Measurements from ENCODE around the gene EHMT2. TPM values are rescaled to one million over a fixed set of nuclear protein-coding genes. Genes with fewer than 3 reads are reported as not detected.
"Not testable (repeated sequence)": the region's sequence is repeated elsewhere in the genome, so short reads cannot be mapped to it uniquely, and the experiment has no call there.

Gene EHMT2
- total RNA-seq, 1 donor, result 62.0 TPM

DNA sequence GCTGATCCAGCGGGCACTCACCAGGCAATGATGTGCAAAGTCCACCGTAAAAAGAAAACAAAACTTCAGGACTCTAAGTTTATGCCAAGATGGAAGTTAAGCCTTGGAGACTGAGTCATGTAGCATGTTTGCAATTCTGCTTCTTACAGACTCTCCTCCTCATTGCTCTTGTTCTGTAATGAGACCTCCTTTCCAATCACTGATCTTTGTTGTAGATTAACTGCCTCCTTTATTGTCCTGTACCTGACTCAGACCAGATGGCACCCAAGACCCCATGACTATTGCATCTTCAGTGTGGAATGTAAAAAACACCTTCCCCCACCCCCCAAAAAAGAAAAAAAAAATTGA lies 46.0 kb downstream of the EHMT2 start:
- DNase-seq (ENCODE audit: low read depth), result peak; percentile 36

DNA sequence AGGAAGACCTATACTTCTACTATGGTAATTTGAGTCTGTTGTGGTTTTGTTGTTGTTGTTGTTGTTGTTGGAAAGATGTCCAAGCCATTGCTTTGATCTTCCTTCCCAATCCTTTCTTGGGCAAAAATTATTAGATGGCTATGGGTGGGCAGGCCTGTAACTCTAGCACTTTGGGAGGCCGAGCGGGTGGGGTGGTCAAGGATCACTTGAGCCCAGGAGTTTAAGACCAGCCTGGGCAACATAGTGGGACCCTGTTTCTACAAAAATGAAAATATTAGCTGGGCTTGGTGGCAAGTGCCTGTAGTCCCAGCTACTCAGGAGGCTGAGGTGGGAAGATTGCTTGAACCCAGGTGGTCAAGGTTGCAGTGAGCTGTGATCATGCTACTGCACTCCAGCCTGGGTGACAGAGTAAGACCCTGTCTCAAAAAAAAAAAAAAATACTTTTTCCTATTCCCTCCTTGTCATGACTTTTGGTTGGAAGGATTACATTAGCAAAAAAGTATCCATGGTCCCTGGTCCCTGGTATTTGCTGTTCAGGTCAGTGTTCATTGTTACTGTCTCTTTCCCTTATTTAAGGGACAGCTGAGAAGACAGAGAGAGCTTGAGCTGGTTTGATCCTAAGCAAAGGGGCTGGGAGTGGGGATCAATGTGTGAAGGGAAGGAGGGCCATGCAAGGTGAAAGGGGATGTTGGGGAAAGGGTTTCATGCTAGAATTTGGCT lies 46.6 kb downstream of the EHMT2 start:
- TF ChIP-seq, protein P1, sequence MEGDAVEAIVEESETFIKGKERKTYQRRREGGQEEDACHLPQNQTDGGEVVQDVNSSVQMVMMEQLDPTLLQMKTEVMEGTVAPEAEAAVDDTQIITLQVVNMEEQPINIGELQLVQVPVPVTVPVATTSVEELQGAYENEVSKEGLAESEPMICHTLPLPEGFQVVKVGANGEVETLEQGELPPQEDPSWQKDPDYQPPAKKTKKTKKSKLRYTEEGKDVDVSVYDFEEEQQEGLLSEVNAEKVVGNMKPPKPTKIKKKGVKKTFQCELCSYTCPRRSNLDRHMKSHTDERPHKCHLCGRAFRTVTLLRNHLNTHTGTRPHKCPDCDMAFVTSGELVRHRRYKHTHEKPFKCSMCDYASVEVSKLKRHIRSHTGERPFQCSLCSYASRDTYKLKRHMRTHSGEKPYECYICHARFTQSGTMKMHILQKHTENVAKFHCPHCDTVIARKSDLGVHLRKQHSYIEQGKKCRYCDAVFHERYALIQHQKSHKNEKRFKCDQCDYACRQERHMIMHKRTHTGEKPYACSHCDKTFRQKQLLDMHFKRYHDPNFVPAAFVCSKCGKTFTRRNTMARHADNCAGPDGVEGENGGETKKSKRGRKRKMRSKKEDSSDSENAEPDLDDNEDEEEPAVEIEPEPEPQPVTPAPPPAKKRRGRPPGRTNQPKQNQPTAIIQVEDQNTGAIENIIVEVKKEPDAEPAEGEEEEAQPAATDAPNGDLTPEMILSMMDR (IDR thresholded peaks at IDR 0.05; ENCODE audit: insufficient read depth, low read length), result no peak
- no peak overlapping the region for H3K4me3 ChIP-seq (ENCODE audit: low read depth, low read length)
- no peak for DNase-seq (ENCODE audit: low read depth)

More for the DNA sequence above, 46.0 kb downstream of the EHMT2 start:
- TF ChIP-seq, protein P1 (IDR thresholded peaks at IDR 0.05; ENCODE audit: insufficient read depth, low read length), result no peak
- H3K4me3 ChIP-seq (ENCODE audit: low read depth, low read length), result no peak overlapping the region

DNA sequence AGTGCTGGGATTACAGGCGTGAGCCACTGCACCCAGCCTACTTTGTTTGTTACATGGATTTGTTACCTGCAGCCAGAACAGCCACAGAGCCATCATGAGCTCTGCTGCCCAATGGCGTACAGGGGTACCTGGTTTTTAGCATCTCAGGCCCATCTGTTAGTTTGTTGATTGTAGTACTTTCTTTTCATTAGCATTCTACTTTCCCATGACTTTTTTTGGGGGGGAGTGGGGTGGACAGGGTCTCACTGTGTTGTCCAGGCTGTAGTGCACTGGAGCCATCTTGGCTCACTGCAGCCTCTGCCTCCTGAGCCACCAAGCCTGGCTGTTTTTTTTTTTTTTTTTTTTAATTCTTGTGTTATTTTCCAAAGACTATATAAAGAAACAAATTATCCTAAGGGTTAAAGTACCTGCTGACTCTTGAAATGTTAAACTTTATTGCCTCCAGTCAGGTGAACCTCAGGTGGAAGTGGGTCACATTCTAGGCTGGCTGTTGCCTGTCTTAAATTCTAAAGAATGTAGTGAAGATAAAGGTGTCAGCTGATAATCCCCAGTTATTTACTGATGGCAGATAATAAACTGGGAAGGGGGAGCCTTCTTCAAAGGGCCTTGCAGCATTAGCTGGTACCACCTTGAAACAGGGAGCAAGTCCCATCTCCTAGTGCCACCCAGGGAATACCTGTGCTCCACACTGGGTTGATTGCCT lies 50.1 kb downstream of the EHMT2 start:
- TF ChIP-seq, protein P1 (IDR thresholded peaks at IDR 0.05; ENCODE audit: insufficient read depth, low read length), result no peak
- DNase-seq (ENCODE audit: low read depth), result no peak

DNA sequence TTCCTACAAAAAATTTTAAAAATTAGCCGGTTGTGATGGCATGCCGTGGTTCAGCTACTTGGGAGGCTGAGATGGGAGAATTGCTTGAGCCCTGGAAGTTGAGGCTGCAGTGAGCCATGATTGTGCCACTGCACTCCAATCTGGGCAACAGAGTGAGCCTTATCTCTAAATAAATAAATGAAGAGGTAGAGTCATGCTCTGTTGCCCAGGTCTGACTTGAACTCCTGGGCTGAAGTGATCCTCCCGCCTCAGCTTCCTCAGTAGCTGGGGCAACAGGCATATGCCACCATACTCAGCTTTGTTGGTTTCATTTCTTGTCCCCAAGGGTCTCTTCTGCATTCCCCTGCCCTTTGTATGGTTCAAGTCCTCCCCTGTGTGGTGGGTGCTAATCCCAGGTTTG lies 53.0 kb downstream of the EHMT2 start:
- DNase-seq (ENCODE audit: low read depth), result no peak
- no peak overlapping the region for H3K4me3 ChIP-seq (ENCODE audit: low read depth, low read length)

More for the DNA sequence above, 50.1 kb downstream of the EHMT2 start:
- H3K4me3 ChIP-seq (ENCODE audit: low read depth, low read length), result no peak overlapping the region

DNA sequence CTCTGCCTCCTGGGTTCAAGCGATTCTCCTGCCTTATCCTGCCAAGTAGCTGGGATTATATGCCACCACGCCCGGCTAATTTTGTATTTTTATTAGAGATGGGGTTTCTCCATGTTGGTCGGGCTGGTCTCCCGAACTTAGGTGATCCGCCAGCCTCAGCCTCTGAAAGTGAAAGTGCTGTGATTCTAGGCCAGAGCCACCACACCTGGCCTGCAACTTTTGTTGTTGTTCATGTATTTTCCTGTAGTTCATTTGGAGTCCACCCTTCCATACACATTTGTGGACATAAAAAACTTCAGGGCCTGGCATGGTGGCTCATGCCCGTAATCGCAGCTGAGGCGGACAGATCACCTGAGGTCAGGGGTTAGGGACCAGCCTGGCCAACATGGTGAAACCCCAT lies 55.4 kb downstream of the EHMT2 start:
- TF ChIP-seq, protein P1 (IDR thresholded peaks at IDR 0.05; ENCODE audit: insufficient read depth, low read length), result no peak
- no peak overlapping the region for H3K4me3 ChIP-seq (ENCODE audit: low read depth, low read length)
- no peak for DNase-seq (ENCODE audit: low read depth)

More for the DNA sequence above, 53.0 kb downstream of the EHMT2 start:
- TF ChIP-seq, protein P1 (IDR thresholded peaks at IDR 0.05; ENCODE audit: insufficient read depth, low read length), result no peak

DNA sequence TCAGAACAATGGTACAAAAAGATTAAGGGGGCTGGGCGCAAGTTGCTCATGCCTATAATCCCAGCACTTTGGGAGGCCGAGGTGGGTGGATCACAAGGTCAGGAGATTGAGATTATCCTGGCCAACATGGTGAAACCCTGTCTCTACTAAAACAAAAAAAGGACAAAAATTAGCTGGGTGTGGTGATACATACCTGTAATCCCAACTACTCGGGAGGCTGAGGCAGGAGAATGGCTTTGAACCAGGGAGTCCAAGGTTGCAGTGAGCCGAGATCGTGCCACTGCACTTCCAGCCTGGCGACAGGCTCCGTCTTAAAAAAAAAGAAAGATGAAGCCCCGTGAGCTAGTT lies 57.7 kb downstream of the EHMT2 start:
- H3K4me3 ChIP-seq (ENCODE audit: low read depth, low read length); DNase-seq (ENCODE audit: low read depth): not testable (repeated sequence)

DNA sequence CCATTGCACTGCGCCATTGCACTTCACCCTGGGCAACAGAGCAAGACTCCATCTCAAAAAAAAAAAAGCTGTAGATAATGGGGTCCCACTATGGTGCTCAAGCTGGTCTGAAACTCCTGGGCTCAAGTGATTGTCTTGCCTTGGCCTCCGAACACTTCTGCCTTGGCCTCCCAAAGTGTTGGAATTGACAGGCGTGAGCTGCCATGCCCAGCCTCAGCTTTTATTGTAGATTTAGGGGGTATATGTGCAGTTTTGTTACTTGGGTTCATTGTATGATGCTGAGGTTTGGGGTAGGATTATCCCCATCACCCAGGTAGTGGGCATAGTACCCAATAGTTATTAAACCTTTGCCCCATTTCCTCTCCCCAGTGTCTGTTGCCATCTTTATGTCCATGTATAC lies 58.5 kb downstream of the EHMT2 start:
- DNase-seq (ENCODE audit: low read depth), result no peak
- peak overlapping the region; percentile 13 for H3K4me3 ChIP-seq (ENCODE audit: low read depth, low read length)
- TF ChIP-seq, protein P1 (IDR thresholded peaks at IDR 0.05; ENCODE audit: insufficient read depth, low read length), result no peak

DNA sequence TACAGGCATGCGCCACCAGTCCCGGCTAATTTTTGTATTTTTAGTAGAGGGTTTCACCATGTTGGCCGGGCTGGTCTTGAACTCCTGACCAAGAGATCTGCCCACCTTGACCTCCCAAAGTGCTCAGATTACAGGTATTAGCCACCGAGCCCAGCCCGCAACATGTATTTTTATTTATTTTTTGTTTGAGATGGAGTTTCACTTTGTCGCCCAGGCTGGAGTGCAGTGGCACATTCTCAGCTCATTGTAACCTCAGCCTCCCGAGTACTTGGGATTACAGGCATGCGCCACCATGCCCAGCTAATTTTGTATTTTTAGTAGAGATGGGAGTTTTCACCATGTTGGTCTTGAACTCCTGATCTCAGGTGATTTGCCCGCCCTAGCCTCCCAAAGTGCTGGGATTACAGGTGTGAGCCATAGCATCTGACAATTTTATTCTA lies 59.4 kb downstream of the EHMT2 start:
- DNase-seq (ENCODE audit: low read depth), result not testable (repeated sequence)
- peak overlapping the region; percentile 96 for H3K4me3 ChIP-seq (ENCODE audit: low read depth, low read length)

All from fibroblast of the aortic adventitia (primary cell).